PC-9 (cell line): ENCODE data around the gene MAN1C1.

ENCODE experiments used
- EZH2 ChIP-seq: fragments of 200-600 bp; sonication (generic); IDR thresholded peaks from 2 replicates; pipeline ENCODE4 v1.8.0; 2017; ENCODE audit warnings: antibody characterized with exemption, low read depth
- TF ChIP-seq, protein P1 (sequence below): fragments of 200-600 bp; sonication (generic); conservative IDR thresholded peaks from 2 replicates; pipeline ENCODE4 v1.6.1; 2017; ENCODE audit warnings: mixed run types, antibody characterized with exemption, mild to moderate bottlenecking, moderate library complexity

DNA sequence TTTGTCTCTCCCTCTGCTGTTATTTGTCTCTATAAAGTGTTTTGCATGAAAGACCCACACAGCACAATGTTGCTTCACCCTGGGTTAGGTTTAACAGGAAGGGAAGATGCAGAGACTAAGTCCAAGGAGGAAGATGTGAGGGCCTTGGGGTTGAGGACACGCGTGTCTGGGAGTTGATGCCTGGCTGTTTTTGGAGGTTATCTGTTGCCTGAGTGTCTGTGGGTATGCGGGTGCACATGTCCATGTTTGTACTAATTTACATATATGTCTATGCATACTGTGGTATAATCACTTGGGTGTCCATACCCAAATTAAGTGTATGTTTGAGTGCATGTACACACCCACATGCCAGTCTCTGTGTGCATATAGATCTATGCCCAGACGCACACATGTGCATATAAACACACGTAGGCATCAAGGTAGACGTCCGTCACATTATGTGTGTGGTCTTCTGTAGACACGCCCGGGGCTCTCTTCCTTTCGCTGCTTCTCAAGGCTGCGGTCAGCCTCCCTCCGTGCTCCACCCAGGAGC is 962 bp upstream of the MAN1C1 start:
- TF ChIP-seq, protein P1, sequence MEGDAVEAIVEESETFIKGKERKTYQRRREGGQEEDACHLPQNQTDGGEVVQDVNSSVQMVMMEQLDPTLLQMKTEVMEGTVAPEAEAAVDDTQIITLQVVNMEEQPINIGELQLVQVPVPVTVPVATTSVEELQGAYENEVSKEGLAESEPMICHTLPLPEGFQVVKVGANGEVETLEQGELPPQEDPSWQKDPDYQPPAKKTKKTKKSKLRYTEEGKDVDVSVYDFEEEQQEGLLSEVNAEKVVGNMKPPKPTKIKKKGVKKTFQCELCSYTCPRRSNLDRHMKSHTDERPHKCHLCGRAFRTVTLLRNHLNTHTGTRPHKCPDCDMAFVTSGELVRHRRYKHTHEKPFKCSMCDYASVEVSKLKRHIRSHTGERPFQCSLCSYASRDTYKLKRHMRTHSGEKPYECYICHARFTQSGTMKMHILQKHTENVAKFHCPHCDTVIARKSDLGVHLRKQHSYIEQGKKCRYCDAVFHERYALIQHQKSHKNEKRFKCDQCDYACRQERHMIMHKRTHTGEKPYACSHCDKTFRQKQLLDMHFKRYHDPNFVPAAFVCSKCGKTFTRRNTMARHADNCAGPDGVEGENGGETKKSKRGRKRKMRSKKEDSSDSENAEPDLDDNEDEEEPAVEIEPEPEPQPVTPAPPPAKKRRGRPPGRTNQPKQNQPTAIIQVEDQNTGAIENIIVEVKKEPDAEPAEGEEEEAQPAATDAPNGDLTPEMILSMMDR: no peak
- TF ChIP-seq EZH2: no peak
